IMR-90 (cell line): Measurements from ENCODE around the gene PPP4C. TPM values are rescaled to one million over a fixed set of nuclear protein-coding genes. Genes with fewer than 3 reads are reported as not detected.

Source experiments
- ATAC-seq: fragments of 200-7000 bp; cut with Tn5 transposase; 2 replicates; pipeline ENCODE4 v1.9.1; 2020; ENCODE audit warnings: low read depth, mild to moderate bottlenecking, moderate library complexity
- BruUV-seq: library from RNA; stranded (reverse); fragments of 400-500 nt; replicated peaks from 2 replicates; lab custom pipeline; 2021; lab: Mats Ljungman, UMichigan
- CTCF ChIA-PET: fragments of 300-600 bp; formaldehyde crosslinking; extraction: SDS; loops from one replicate; lab custom pipeline; 2021; ENCODE audit warnings: antibody characterized with exemption; lab: Yijun Ruan, JAX
- POLR2A ChIA-PET: fragments of 300-600 bp; sonication (Branson Sonifier 250); formaldehyde crosslinking; loops from one replicate; lab custom pipeline; 2022; ENCODE audit warnings: antibody characterized with exemption; ENCODE audit not compliant: unreplicated experiment; lab: Charles Lee
- DNase-seq: peaks from one replicate; pipeline ENCODE4 v3.0.0; 2013
- H2AFZ ChIP-seq: replicated peaks from 2 replicates; pipeline ENCODE3; 2013; ENCODE audit warnings: low read length, mild to moderate bottlenecking; ENCODE audit not compliant: poor library complexity
- H2AK5ac ChIP-seq: 2 replicates; pipeline ENCODE4 v1.6.1; 2013; ENCODE audit warnings: low read depth, low read length, inconsistent platforms
- H2AK9ac ChIP-seq: replicated peaks from 2 replicates; pipeline ENCODE3; 2013; ENCODE audit warnings: mild to moderate bottlenecking, low read depth, low read length, moderate library complexity; ENCODE audit not compliant: poor library complexity
- H2BK120ac ChIP-seq: 2 replicates; pipeline ENCODE4 v1.6.1; 2013; ENCODE audit warnings: low read depth, low read length, inconsistent platforms
- H2BK15ac ChIP-seq: 3 replicates; pipeline ENCODE4 v1.6.1; 2013; ENCODE audit warnings: low read depth, low read length, inconsistent platforms
- H2BK20ac ChIP-seq: 2 replicates; pipeline ENCODE4 v1.6.1; 2013; ENCODE audit warnings: low read depth, mild to moderate bottlenecking, inconsistent platforms, low read length, moderate library complexity
- H2BK5ac ChIP-seq: 2 replicates; pipeline ENCODE4 v1.6.1; 2013; ENCODE audit warnings: mild to moderate bottlenecking, low read depth, low read length, inconsistent platforms; ENCODE audit not compliant: poor library complexity, severe bottlenecking
- H3K14ac ChIP-seq: replicated peaks from 2 replicates; pipeline ENCODE4 v1.6.1; 2013; ENCODE audit warnings: low read depth, low read length, inconsistent platforms
- H3K18ac ChIP-seq: 2 replicates; pipeline ENCODE4 v1.6.1; 2013; ENCODE audit warnings: low read depth, low read length, control low read depth
- H3K23ac ChIP-seq: 2 replicates; pipeline ENCODE4 v1.6.1; 2013; ENCODE audit warnings: low read depth, low read length, inconsistent platforms
- H3K27ac ChIP-seq: 2 replicates; pipeline ENCODE4 v1.5.1; 2013; ENCODE audit warnings: mild to moderate bottlenecking, control low read depth, low read length; ENCODE audit not compliant: insufficient read depth
- H3K27me3 ChIP-seq: 2 replicates; pipeline ENCODE4 v1.6.1; 2013; ENCODE audit warnings: low read length; ENCODE audit not compliant: control insufficient read depth, insufficient read depth
- H3K36me3 ChIP-seq: 2 replicates; pipeline ENCODE4 v1.6.1; 2013; ENCODE audit warnings: low read length, mixed read lengths; ENCODE audit not compliant: control insufficient read depth, insufficient read depth
- H3K4ac ChIP-seq: 2 replicates; pipeline ENCODE4 v1.6.1; 2013; ENCODE audit warnings: low read depth, low read length, inconsistent platforms
- H3K4me1 ChIP-seq: 2 replicates; pipeline ENCODE4 v1.6.1; 2013; ENCODE audit warnings: low read length, mixed read lengths; ENCODE audit not compliant: control insufficient read depth, insufficient read depth
- H3K4me2 ChIP-seq: 2 replicates; pipeline ENCODE4 v1.6.1; 2013; ENCODE audit warnings: low read depth, mild to moderate bottlenecking, control low read depth, low read length, moderate library complexity
- H3K4me3 ChIP-seq: 2 replicates; pipeline ENCODE4 v1.5.1; 2013; ENCODE audit warnings: low read depth, mild to moderate bottlenecking, control low read depth, low read length, moderate library complexity; ENCODE audit not compliant: insufficient read depth
- H3K56ac ChIP-seq: 2 replicates; pipeline ENCODE4 v1.6.1; 2013; ENCODE audit warnings: low read length, inconsistent platforms; ENCODE audit not compliant: insufficient read depth; ENCODE audit errors: extremely low read depth
- H3K79me1 ChIP-seq, 2 experiments: 2 replicates each; pipeline ENCODE4 v1.6.1; 2013; ENCODE audit warnings: low read length in 2 of 2, inconsistent platforms in 1 of 2, low read depth in 1 of 2
- H3K9ac ChIP-seq: 2 replicates; pipeline ENCODE4 v1.6.1; 2013; ENCODE audit warnings: low read depth, low read length, control low read depth
- H3K9me1 ChIP-seq: 2 replicates; pipeline ENCODE4 v1.6.1; 2013; ENCODE audit warnings: low read length, inconsistent platforms; ENCODE audit not compliant: insufficient read depth
- H3K9me3 ChIP-seq: 2 replicates; pipeline ENCODE4 v1.6.1; 2013; ENCODE audit warnings: low read length; ENCODE audit not compliant: control insufficient read depth, insufficient read depth
- H4K20me1 ChIP-seq: 2 replicates; pipeline ENCODE4 v1.6.1; 2013; ENCODE audit warnings: low read length, inconsistent platforms; ENCODE audit not compliant: insufficient read depth
- H4K5ac ChIP-seq: 2 replicates; pipeline ENCODE4 v1.6.1; 2013; ENCODE audit warnings: mild to moderate bottlenecking, low read depth, low read length, control low read depth
- H4K8ac ChIP-seq, 2 experiments: 2 replicates each; pipeline ENCODE4 v1.6.1; 2013; ENCODE audit warnings: low read depth in 2 of 2, low read length in 2 of 2, control low read depth in 1 of 2, inconsistent platforms in 1 of 2
- H4K91ac ChIP-seq: 2 replicates; pipeline ENCODE4 v1.6.1; 2013; ENCODE audit warnings: low read depth, low read length, inconsistent platforms; ENCODE audit not compliant: insufficient read depth
- BHLHE40 ChIP-seq: fragments of 150-350 bp; IDR thresholded peaks from 2 replicates; pipeline ENCODE4 v1.6.1; 2016; ENCODE audit warnings: mild to moderate bottlenecking, low read depth, low read length
- CEBPB ChIP-seq: IDR thresholded peaks from 2 replicates; pipeline ENCODE4 v1.6.1; 2012; ENCODE audit warnings: low read depth, low read length, improper control_type of control experiment
- CHD1 ChIP-seq: IDR thresholded peaks from 2 replicates; pipeline ENCODE4 v1.6.1; 2012; ENCODE audit warnings: low read depth, low read length, improper control_type of control experiment
- CTCF ChIP-seq: conservative IDR thresholded peaks from 2 replicates; pipeline ENCODE4 v1.5.1; 2012; ENCODE audit warnings: mild to moderate bottlenecking, low read depth, low read length, improper control_type of control experiment
- ELK1 ChIP-seq: fragments of 150-350 bp; IDR thresholded peaks from 2 replicates; pipeline ENCODE4 v1.6.1; 2016; ENCODE audit warnings: low read depth, mild to moderate bottlenecking, low read length, moderate library complexity, borderline replicate concordance
- FOS ChIP-seq: fragments of 150-350 bp; IDR thresholded peaks from 2 replicates; pipeline ENCODE4 v1.6.1; 2016; ENCODE audit warnings: low read depth, low read length
- MAFK ChIP-seq: IDR thresholded peaks from 2 replicates; pipeline ENCODE4 v1.6.1; 2012; ENCODE audit warnings: low read depth, low read length, improper control_type of control experiment
- MAZ ChIP-seq: IDR thresholded peaks from 2 replicates; pipeline ENCODE4 v1.6.1; 2012; ENCODE audit warnings: low read depth, mild to moderate bottlenecking, low read length, improper control_type of control experiment, moderate library complexity, borderline replicate concordance
- MXI1 ChIP-seq: IDR thresholded peaks from 2 replicates; pipeline ENCODE4 v1.6.1; 2012; ENCODE audit warnings: low read depth, mild to moderate bottlenecking, low read length, moderate library complexity, borderline replicate concordance
- NFE2L2 ChIP-seq: fragments of 150-350 bp; IDR thresholded peaks from 2 replicates; pipeline ENCODE4 v1.6.1; 2016; ENCODE audit warnings: low read depth, mild to moderate bottlenecking, low read length
- POLR2A ChIP-seq: IDR thresholded peaks from 2 replicates; pipeline ENCODE4 v1.6.1; 2012; ENCODE audit warnings: mild to moderate bottlenecking, low read depth, low read length
- RAD21 ChIP-seq: IDR thresholded peaks from 2 replicates; pipeline ENCODE4 v1.6.1; 2012; ENCODE audit warnings: low read length, improper control_type of control experiment
- RCOR1 ChIP-seq: IDR thresholded peaks from 2 replicates; pipeline ENCODE4 v1.6.1; 2012; ENCODE audit warnings: mild to moderate bottlenecking, low read length, improper control_type of control experiment; ENCODE audit not compliant: insufficient replicate concordance
- RFX5 ChIP-seq: IDR thresholded peaks from 2 replicates; pipeline ENCODE4 v1.8.0; 2012; ENCODE audit warnings: low read depth, mild to moderate bottlenecking, low read length, moderate library complexity
- SMC3 ChIP-seq: fragments of 150-350 bp; IDR thresholded peaks from 2 replicates; pipeline ENCODE4 v1.6.1; 2016; ENCODE audit warnings: low read depth, mild to moderate bottlenecking, antibody characterized with exemption, low read length, moderate library complexity
- USF2 ChIP-seq: fragments of 150-350 bp; IDR thresholded peaks from 2 replicates; pipeline ENCODE4 v1.6.1; 2017; ENCODE audit warnings: mild to moderate bottlenecking, antibody characterized with exemption, low read length, low read depth
- WGBS, 2 experiments: methylation state at CpG; one replicate each; pipeline versions ENCODE4 v1.1.5 to v1.1.7; 2013; ENCODE audit warnings: missing lambda C conversion rate in 2 of 2; ENCODE audit not compliant: insufficient read length in 1 of 2; ENCODE audit errors: extremely low coverage in 2 of 2; 5-methylcytosine and 5-hydroxymethylcytosine counted together
- dilution Hi-C: fragments of 300-500 bp; cut with HindIII; formaldehyde crosslinking; loops from one replicate; pipeline ENCODE4 v1.14.3; 2018; ENCODE audit warnings: low sequenced_read_pairs; ENCODE audit not compliant: unreplicated experiment
- in situ Hi-C: fragments of 300-500 bp; cut with MboI; formaldehyde crosslinking; loops from 3 replicates; pipeline ENCODE4 v1.14.3; 2019; ENCODE audit warnings: low sequenced_read_pairs, inconsistent platforms, mixed read lengths
- intact Hi-C: fragments of 100-400 bp; cut with micrococcal nuclease; formaldehyde crosslinking; loops from 2 replicates; pipeline ENCODE4 v1.10.0; 2022
- polyA plus RNA-seq, 3 experiments: library from polyadenylated mRNA; depleted of rRNA; stranded (reverse); fragments of >200 nt; gene quantifications; 2 replicates each; pipeline ENCODE4 v1.2.3, GENCODE V29; 2012; ENCODE audit warnings: low replicate concordance in 1 of 3
- total RNA-seq: library from RNA; depleted of rRNA; stranded (reverse); fragments of >200 nt; gene quantifications from 2 replicates; pipeline ENCODE4 v1.2.3, GENCODE V29; 2012

The PPP4C gene
- total and polyA plus RNA-seq, 2 of the 4 experiments (the other 2 are of a cell fraction): 200 to 209 TPM

- Histone ChIP-seq H3K9ac (no peak overlapping the region), H3K4me2 (no peak overlapping the region), H3K4me1 (no peaks in the 10 kb centered on the region), H3K14ac (no peak overlapping the region), H3K23ac (no peak overlapping the region), H2AK9ac (no peak overlapping the region), H3K79me1 (no peaks in the 10 kb centered on the region; a peak in 1 of 4 replicates), H2AFZ (no peak overlapping the region), H2BK120ac (no peak overlapping the region), H2BK20ac (no peak overlapping the region), H2BK15ac (no peak overlapping the region), H2BK5ac (no peak overlapping the region), H4K91ac (no peak overlapping the region), H4K5ac (no peak overlapping the region), H3K9me1 (no peaks in the 10 kb centered on the region), H3K27me3 (no peaks in the 10 kb centered on the region), H3K18ac (no peak overlapping the region), H3K36me3 (peaks cover 40% of the 10 kb centered on the region), H4K20me1 (no peaks in the 10 kb centered on the region), H2AK5ac (no peak overlapping the region), H3K4me3 (no peak overlapping the region), H3K56ac (no peak overlapping the region), H4K8ac (no peak overlapping the region), H3K9me3 (no peaks in the 10 kb centered on the region), H3K27ac (no peak overlapping the region), H3K4ac (no peak overlapping the region)
- TF ChIP-seq RFX5 (no peak), RAD21 (no peak), FOS (no peak), CEBPB (no peak), MAZ (no peak), CHD1 (no peak), MXI1 (no peak), POLR2A (no peak), USF2 (no peak), NFE2L2 (no peak), BHLHE40 (no peak), SMC3 (no peak), ELK1 (no peak), RCOR1 (no peak), CTCF (no peak), MAFK (no peak)
- WGBS, 2 experiments: 100% methylated on average over 2 of the region's 15 CpGs; no CpG with 5 or more reads in 1 of the 2 experiments
- BruUV-seq: no TSS peak
- POLR2A ChIA-PET: no interaction called here
- CTCF ChIA-PET: no interaction called here
- in situ Hi-C loops (no loop called here), intact Hi-C loops (no loop called here), dilution Hi-C loops (no loop called here)
- no peak for ATAC-seq
- no peak for DNase-seq
These were observed 32.5 kb downstream of the PPP4C start for GRCh38 chr16:30108059-30108850.
